Adipose tissue (tissue), 3 donors: ENCODE data around the gene PRC1. TPM values are rescaled to one million over a fixed set of nuclear protein-coding genes. Genes with fewer than 3 reads are reported as not detected.

Source experiments
- H3K27ac ChIP-seq: one replicate; pipeline ENCODE4 v1.5.1; 2013; ENCODE audit warnings: low read depth, low read length
- WGBS, 3 donors: extraction: QIAGEN DNeasy Blood & Tissue Kit; methylation state at CpG; one replicate each; pipeline ENCODE4 v1.1.7; 2013; 5-methylcytosine and 5-hydroxymethylcytosine counted together
- polyA plus RNA-seq, 3 donors: library from polyadenylated mRNA; stranded (reverse); fragments of 200-250 nt; gene quantifications; one replicate each; pipeline ENCODE4 v1.2.3, GENCODE V29; 2013
- donor health status: healthy with polysubstance abuse.
- donor health status: Bipolar disorder and iron deficiency.
- donor health status: healthy.

Gene PRC1
- polyA plus RNA-seq, 3 donors = 2.1 to 4.2 (median 3.8) TPM

DNA sequence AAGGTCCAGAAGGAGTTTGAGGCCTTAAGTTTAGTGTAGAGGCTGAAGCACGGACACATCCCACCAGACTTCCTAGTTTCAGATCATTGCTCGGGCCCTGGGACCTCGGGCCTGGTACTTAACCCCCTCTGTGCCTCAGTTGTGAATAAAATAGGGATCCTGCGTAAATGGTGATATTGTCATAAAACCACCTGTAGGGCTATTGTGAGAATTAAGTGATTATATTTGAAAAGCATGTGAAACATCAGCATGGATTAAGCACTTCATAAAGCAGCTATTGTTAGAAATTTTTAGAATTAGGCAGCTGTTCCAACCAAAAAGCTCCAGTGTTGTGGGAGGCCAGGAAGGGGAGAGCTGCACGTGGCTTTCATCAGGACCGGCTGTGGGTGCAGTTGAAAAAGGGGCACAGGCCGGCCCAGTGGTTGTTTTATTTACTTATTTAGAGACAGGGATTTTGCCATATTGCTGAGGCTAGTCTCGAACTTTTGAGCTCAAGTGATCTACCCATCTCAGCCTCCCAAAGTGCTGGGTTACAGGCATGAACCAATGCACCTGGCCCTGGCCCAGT is 35.2 kb downstream of the PRC1 start:
- 81 to 88% (median 83%) methylated on average over 8 of the region's 8 CpGs for WGBS, 3 donors
- H3K27ac ChIP-seq = no peak overlapping the region

DNA sequence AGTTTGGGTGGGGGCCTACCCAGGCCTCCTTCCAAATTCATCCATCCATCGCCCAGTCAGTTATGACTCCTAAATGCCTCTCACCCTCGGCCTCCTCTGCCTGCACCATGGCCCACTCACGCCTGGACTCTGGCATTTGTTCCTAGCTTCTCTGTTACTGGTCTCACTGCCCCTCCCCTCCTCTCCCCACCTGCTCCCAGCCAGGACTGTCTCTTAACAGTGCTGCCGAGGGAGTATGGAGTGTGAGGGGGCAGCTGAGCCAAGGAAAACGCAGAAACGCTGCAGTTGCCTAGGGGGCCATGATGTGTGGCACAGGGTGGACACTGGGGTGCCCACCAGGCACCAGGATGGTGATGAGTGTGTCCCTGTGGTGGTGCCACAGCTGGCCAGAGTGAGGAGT is 36.5 kb downstream of the PRC1 start:
- no peak overlapping the region for H3K27ac ChIP-seq
- WGBS, 3 donors = 70 to 92% (median 86%) methylated on average over 6 of the region's 6 CpGs

DNA sequence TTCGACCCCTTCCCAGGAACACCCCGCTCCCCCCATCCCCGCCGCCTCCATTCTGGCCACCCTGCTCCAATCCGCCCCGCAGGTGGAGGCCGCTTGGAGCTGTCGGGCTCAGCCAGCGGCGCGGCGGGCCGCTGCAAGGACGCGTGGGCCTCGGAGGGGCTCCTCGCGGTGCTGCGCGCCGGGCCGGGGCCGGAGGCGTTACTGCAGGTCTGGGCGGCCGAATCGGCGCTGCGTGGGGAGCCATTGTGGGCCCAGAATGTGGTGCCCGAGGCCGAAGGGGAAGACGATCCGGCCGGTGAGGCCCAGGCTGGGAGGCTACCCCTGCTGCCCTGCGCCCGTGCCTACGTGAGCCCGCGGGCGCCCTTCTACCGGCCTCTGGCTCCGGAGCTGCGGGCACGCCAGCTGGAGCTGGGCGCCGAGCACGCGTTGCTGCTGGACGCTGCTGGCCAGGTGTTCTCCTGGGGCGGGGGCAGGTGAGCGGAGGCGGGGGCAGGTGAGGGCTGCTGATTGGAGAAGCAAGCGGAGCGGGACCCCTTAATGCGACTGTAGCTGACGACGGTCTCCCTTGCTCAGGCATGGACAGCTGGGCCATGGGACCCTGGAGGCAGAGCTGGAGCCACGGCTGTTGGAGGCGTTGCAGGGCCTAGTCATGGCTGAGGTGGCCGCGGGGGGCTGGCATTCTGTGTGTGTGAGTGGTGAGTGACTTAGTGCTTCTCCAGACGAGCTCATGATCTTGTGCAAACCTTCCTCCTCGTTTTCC is 37.1 kb downstream of the PRC1 start:
- WGBS, 3 donors = 11 to 37% (median 30%) methylated on average over 57 to 63 of the region's 63 CpGs
- no peak overlapping the region for H3K27ac ChIP-seq

DNA sequence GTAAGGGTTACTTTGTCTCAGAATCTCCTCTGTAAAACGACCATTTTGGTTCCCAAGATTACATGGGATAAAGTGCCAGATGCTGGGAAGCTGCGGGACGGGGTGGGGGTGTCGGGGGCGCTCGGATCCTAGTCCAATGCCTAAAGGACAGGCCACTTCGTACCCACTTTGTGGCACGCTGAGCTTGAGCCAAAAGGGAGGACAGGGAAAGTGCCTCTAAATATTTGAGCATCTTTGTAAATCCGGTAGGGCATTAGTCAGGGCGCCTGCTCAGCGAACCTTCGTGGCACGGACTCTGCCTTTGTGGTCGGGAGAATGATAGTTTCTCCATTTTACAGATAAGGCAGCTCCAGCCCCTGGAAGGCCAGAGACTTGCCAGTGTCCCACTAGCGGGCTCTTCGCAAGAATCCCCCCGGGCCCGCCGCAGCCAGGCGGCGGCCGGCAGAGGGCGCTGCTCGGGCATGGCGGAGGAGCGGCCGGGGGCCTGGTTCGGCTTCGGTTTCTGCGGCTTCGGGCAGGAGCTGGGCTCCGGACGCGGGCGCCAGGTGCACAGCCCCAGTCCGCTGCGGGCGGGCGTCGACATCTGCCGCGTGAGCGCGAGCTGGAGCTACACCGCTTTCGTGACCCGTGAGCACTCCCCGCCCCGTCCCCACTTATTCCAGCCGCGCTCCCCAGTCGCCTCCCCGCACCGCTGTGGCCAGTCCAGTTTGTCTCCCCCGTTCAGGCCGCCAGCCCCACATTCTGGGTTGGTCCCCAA is 37.9 kb downstream of the PRC1 start:
- 6 to 10% (median 10%) methylated on average over 55 to 56 of the region's 56 CpGs for WGBS, 3 donors
- H3K27ac ChIP-seq = no peak overlapping the region

DNA sequence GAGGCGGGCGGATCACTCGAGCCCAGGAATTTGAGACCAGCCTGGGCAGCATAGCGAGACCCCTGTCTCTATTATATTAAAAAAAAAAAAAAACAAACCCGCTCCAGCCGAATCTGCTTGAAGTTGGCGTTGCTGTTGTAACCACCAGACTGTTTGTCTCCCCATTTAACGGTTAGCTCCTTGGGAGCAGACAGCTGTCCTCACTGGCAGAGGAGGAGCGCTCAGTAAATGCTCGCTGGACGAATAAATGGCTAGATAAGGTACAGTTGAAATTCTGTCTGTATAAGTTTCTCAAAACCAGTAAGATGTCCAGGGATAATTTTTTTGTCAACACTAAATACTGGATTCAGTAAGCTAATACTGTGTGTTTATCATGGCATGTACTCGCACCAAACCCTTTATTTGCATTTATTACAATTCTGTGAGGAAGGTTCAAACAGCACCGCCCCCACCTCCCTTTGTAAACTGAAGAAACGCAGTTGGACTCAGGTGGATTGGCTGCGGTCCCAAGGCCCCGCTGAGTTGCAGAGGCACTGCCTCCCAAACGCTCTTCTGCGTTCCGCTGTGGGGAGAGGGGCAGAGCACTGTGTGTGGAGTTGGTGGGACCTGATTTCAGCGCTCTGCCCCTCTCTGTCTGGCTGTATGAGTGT is 38.6 kb downstream of the PRC1 start:
- WGBS, 3 donors = 40 to 76% (median 70%) methylated on average over 20 of the region's 20 CpGs
- H3K27ac ChIP-seq = no peak overlapping the region

DNA sequence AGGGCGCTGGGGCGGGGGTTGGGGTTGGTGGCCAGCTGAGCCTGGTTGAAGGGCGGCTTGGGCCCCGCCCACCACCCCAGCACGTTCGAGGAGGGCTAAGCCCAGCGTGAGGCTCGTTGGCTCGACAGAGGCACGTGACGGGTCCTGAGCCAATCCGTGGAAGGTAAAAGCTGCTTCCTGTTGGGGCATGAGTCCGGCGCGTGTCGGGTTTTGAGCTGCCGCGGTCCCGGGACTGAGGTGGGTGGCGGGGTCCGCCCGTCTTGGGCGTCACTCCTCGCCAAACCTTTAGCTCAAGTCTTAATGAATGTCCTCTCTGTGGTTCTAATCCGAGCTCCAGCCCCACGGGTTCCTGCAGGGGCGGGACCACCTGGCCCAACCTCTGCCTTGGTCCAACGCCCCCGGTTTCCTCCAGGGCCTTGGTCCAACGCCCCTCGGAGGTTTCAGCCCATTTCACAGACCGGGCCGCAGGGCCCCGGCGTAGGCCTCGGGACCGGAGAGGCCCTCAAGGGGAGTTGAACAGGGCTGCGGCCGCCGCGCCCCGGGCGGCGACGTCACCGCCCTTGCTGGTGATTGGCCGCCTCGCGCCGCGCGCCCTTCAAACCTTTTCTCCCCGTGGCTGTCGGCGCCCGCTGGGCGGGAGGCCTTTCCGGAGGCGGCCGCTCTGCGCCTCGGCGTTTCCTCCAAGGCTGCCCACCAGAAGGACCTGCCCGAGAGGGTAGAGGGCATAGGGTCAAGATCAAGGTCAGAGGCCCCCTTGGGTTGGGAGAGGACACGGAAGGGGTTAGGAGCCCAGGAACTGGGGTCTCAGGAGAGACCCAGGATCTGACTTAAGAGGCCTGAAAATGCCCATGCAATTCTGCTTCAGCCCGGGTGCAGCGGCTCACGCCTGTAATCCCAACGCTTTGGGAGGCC is 39.4 kb downstream of the PRC1 start, which contains the start of gene RCCD1:
RCCD1 (plus strand) TSS at position 173 of the 912 bp plus-strand sequence. CDS start 1,851 bp downstream, outside the sequence.
- no peak within 1 kb of the TSS for H3K27ac ChIP-seq
- 1 to 3% (median 3%) methylated on average over 66 to 69 of the region's 69 CpGs for WGBS, 3 donors

DNA sequence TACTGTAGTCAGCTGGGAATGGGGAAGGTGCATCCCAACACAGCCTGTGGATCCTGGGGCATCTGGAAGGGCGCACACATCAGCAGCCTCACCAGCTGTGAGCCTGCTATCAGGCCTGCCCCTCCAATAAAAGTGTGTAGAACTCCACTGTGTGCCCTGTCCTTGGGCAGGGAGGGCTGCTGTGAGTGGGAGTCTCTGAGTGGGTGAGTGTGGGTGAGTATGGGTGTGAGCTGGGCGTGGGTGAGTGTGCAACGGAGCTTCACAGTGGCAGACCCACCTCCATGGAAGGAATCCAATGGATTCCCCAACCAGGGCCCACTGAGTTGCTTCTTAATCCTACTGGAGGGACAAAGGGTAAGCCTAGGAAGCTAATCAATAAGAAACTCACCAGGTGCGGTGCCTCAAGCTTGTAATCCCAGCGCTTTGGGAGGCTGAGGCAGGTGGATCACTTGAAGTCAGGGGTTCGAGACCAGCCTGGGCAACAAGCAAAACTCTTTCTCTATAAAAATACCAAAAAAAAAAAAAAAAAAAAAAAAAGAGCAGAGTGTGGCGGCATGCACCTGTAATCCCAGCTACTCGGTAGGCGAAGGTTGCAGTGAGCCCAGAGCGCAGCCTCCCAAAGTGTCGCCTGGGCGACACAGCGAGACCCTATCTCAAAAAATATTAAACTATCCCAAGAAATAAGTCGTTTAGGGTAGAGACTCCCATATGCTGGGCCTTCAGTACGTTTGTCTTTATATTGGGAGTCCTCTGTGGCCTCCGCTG is 40.2 kb downstream of the PRC1 start:
- no peak overlapping the region for H3K27ac ChIP-seq
- 68 to 75% (median 71%) methylated on average over 16 of the region's 16 CpGs for WGBS, 3 donors

DNA sequence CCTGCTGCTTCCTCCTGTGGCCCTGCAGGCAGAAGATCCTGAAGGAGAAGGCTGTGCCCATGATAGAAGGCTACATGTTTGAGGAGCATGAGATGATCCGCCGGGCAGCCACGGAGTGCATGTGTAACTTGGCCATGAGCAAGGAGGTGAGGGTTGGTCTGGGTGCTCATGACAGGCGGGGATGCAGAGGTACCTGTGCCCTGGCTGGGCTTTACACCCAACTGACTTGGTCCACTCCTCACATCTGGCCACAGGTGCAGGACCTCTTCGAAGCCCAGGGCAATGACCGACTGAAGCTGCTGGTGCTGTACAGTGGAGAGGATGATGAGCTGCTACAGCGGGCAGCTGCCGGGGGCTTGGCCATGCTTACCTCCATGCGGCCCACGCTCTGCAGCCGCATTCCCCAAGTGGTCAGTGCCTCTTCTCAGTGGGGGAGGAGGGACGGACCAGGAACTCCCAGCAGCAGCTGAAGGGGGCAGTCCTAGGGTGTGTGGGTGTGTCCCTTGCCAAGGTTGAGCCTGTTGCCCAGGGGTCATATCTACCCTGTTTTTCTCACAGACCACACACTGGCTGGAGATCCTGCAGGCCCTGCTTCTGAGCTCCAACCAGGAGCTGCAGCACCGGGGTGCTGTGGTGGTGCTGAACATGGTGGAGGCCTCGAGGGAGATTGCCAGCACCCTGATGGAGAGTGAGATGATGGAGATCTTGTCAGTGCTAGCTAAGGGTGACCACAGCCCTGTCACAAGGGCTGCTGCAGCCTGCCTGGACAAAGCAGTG is 41.2 kb downstream of the PRC1 start:
- WGBS, 3 donors = 88 to 94% (median 92%) methylated on average over 14 of the region's 14 CpGs
- no peak overlapping the region for H3K27ac ChIP-seq

DNA sequence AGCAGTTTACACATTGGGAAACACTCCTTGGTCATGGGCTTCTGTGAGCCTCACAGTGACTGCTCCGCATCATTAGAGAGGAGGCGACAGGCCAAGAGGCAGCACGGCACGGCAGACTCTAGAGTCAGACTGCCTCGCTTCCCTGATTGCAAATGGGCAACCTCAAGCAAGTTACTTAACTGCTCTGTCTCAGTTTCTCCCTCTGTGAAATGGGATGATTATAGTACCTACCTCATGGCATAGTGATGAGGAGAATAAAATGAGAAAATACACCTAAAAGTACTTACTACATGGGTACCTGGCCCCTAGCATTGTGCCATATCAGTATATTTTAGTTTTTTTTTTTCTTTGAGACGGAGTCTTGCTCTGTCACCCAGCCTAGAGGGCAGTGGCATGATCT is 43.7 kb downstream of the PRC1 start:
- WGBS, 3 donors = 93 to 98% (median 97%) methylated on average over 6 of the region's 6 CpGs
- H3K27ac ChIP-seq = no peak overlapping the region

DNA sequence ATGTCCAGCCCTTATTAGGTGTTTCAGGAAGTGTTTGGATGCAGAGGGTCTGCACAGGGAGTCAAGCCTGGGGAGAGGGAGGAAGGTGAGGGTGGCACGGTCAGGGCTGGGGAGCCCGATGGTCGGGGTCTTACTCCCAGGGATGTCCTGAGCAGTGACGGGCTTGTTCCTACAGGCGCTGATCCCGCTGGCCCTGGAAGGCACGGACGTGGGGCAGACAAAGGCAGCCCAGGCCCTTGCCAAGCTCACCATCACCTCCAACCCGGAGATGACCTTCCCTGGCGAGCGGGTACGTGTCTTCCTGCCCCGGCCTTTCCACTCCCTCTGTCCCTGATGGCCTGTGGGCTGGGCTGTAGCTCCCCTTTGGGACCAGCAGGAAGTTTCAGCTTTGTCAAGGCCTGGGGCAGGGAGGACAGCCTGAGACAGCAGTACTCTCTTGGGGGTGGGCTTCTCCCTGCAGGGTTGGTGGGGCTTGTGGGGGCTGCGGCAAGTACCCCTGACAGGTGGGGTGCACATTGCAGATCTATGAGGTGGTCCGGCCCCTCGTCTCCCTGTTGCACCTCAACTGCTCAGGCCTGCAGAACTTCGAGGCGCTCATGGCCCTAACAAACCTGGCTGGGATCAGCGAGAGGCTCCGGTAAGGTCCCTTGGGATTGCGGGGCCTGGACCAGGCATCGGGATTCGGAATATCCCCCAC is 44.2 kb downstream of the PRC1 start:
- no peak overlapping the region for H3K27ac ChIP-seq
- WGBS, 3 donors = 92 to 97% (median 94%) methylated on average over 23 of the region's 23 CpGs

DNA sequence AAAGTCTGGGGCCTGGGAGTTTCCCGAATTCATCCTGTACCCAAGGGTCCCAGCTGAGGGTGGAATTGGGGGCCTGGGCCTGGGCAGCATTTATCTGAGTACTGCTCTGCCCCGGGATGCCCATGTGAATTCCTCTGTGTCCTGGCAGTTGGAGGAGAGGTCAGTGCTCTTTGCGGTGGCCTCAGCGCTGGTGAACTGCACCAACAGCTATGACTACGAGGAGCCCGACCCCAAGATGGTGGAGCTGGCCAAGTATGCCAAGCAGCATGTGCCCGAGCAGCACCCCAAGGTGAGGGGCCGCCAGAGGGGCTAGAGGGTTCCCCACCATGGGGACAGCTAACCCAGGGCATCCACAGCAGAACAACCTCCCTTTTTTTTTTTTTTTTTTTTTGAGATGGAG is 45.8 kb downstream of the PRC1 start:
- H3K27ac ChIP-seq = no peak overlapping the region
- 90 to 98% (median 98%) methylated on average over 8 of the region's 8 CpGs for WGBS, 3 donors

DNA sequence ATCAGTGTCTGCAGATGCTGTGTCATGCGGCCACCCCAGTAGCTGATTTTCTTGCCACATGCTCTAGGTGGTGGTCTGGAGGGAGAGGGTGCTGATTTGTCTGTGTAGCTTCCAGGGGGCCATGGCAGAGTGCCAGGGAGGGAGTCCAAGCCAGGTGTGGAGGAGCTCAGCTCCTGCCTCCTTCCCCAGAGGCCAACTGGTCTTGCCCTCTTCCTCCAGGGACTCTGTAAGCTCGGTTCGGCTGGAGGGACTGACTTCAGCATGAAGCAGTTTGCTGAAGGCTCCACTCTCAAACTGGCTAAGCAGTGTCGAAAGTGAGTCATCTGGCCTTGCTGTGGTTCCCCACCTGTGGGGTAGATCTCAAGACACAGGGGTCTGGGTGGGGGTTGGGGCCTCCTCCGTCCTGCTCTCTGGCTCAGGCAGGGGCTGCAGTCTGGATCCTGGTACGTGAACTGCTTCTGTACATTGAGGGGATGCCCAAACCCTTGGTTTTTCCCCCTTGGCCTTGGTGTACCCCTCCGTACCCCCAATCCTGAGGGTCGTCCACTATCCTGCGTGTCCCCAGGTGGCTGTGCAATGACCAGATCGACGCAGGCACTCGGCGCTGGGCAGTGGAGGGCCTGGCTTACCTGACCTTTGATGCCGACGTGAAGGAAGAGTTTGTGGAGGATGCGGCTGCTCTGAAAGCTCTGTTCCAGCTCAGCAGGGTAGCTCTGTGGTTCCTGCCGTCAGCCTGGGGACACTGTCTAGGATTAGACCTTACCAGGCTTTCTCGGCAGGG is 46.6 kb downstream of the PRC1 start:
- H3K27ac ChIP-seq = no peak overlapping the region
- WGBS, 3 donors = 88 to 93% (median 89%) methylated on average over 18 of the region's 18 CpGs

DNA sequence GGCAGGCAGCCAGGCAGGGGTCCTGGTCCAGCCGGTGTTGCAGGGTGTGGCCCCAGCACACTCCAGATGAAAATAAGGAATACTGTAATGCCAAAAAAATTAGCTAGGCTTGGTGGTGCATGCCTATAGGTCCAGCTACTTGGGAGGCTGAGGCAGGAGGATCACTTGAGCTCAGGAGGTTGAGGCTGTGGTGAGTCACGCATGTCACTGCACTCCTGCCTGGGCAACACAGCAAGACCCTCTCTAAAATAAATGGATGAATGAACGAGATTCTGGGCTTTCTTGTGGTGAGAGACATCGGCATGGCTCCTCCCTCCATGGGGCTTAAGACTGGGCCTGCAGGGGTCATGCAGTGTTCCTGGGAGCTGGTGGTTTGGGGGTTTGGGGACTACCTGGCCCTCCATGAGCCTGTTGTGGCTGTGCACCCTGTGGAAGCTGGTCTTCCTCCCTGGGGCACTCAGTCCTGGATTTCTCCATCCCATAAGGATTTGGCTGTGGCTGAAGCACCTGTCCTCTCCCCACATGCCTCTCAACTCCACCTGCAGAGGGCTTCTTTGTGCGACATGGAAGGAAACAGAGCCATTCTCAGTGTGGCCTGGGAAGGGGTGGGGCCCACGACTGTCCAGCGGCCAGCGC is 47.3 kb downstream of the PRC1 start:
- no peak overlapping the region for H3K27ac ChIP-seq
- WGBS, 3 donors = 78 to 89% (median 84%) methylated on average over 8 of the region's 8 CpGs

DNA sequence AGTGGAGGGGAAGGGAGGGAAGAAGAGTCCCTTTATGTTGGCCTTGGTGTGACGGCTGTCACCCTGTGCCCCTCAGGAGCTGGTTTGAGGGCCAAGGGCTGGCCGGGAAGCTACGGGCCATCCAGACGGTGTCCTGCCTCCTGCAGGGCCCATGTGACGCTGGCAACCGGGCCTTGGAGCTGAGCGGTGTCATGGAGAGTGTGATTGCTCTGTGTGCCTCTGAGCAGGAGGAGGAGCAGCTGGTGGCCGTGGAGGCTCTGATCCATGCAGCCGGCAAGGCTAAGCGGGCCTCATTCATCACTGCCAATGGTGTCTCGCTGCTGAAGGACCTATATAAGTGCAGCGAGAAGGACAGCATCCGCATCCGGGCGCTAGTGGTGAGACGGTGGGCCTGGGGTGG is 47.8 kb downstream of the PRC1 start:
- WGBS, 3 donors = 92 to 93% (median 93%) methylated on average over 16 of the region's 16 CpGs
- H3K27ac ChIP-seq = no peak overlapping the region

DNA sequence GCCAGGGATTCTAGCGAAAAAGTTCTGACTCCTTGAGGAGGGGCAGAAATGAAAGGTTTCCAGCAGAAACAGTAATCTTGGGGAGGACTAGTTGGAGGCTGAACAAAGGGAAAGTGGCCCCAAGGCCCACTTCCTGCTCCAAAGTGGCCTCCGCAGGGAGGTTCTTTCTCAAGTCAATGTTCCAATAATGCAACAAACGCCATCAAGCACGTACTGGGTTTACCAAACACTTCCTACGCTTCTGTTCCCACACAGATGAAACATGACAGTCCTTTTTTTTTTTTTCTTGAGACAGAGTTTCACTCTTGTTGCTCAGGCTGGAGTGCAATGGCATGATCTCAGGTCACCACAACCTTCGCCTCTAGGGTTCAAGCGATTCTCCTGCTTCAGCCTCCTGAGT is 49.2 kb downstream of the PRC1 start:
- WGBS, 3 donors = 70 to 89% (median 73%) methylated on average over 7 of the region's 7 CpGs
- H3K27ac ChIP-seq = no peak overlapping the region
